K562 (cell line): ENCODE data around the gene PRDX6. TPM values are rescaled to one million over a fixed set of nuclear protein-coding genes. Genes with fewer than 3 reads are reported as not detected.

ENCODE experiments used
- ARNT ChIP-seq, 2 experiments: fragments of 450-650 bp; IDR thresholded peaks; 2 replicates each; pipeline ENCODE4 v1.6.1; 2016; ENCODE audit warnings: mild to moderate bottlenecking in 1 of 2
- BRD4 ChIP-seq: fragments of 200-600 bp; sonication (generic); IDR thresholded peaks from 2 replicates; pipeline ENCODE4 v1.6.1; 2017; ENCODE audit warnings: inconsistent platforms
- CCNT2 ChIP-seq: IDR thresholded peaks from 2 replicates; pipeline ENCODE4 v1.6.1; 2011; ENCODE audit warnings: borderline replicate concordance, low read depth, mild to moderate bottlenecking, moderate library complexity, mixed read lengths, low read length; ENCODE audit not compliant: insufficient read length; ENCODE audit errors: extremely low read depth
- CREB1 ChIP-seq, 2 experiments: sonication (generic) in 1 of 2; formaldehyde crosslinking in 1 of 2; IDR thresholded peaks; 2 replicates each; pipeline versions ENCODE4 v1.6.1 to v1.8.0; 2012 to 2022; ENCODE audit warnings: inconsistent platforms in 1 of 2, mild to moderate bottlenecking in 1 of 2, missing genetic modification reagents in 1 of 2, moderate library complexity in 1 of 2
- DPF2 ChIP-seq: fragments of 450-650 bp; IDR thresholded peaks from 2 replicates; pipeline ENCODE4 v1.6.1; 2016
- GATA2 ChIP-seq: sonication (generic); formaldehyde crosslinking; IDR thresholded peaks from 2 replicates; pipeline ENCODE4 v1.4.0; 2020; ENCODE audit warnings: mild to moderate bottlenecking, missing genetic modification reagents
- HNRNPL ChIP-seq: fragments of 200-400 bp; formaldehyde crosslinking; IDR thresholded peaks from 2 replicates; pipeline ENCODE4 v1.6.1; 2017; ENCODE audit warnings: low read depth, mild to moderate bottlenecking, low read length
- L3MBTL2 ChIP-seq: fragments of 450-650 bp; IDR thresholded peaks from 2 replicates; pipeline ENCODE4 v1.6.1; 2016; ENCODE audit warnings: mild to moderate bottlenecking, moderate library complexity
- MAFG ChIP-seq: fragments of 450-650 bp; conservative IDR thresholded peaks from 2 replicates; pipeline ENCODE4 v1.6.1; 2016; ENCODE audit warnings: missing genetic modification characterization, missing compliant biosample characterization
- SMARCA4 ChIP-seq: fragments of 450-650 bp; IDR thresholded peaks from 2 replicates; pipeline ENCODE4 v1.6.1; 2016
- ZNF586 ChIP-seq: fragments of 450-650 bp; formaldehyde crosslinking; conservative IDR thresholded peaks from 2 replicates; pipeline ENCODE4 v1.4.0; 2020; ENCODE audit warnings: mild to moderate bottlenecking, moderate library complexity
- polyA plus RNA-seq, 8 experiments: library from polyadenylated mRNA; depleted of rRNA in 4 of 8; stranded (reverse) in 5 of 8; unstranded in 3 of 8; fragments of >200 nt; fragmentation: Nextera tagmentation in 2 of 8; fragmentation: Illumina TruSeq in 1 of 8; extraction: Ambion mirVana in 2 of 8; extraction: Trizol in 1 of 8; gene quantifications; 2 replicates each; pipeline versions ENCODE4 v1.2.1 to v1.2.3, GENCODE V29; 2011 to 2014; ENCODE audit warnings: inconsistent platforms in 1 of 8, missing spikeins in 1 of 8
- total RNA-seq, 7 experiments: library from RNA; depleted of rRNA in 6 of 7; stranded (reverse); fragments of >200 nt in 6 of 7; fragmentation: Illumina TruSeq in 2 of 7; extraction: Trizol in 2 of 7; gene quantifications; 2 replicates each; pipeline versions ENCODE4 v1.2.1 to v1.2.3, GENCODE V29; 2011 to 2021; ENCODE audit warnings: low replicate concordance in 1 of 7
- TF ChIP-seq, protein P1 (sequence below): conservative IDR thresholded peaks from 2 replicates; pipeline ENCODE4 v1.6.1; 2011; ENCODE audit warnings: low read depth, mild to moderate bottlenecking, low read length; ENCODE audit not compliant: control insufficient read depth
- TF ChIP-seq, protein P2 (sequence below): fragments of 450-650 bp; formaldehyde crosslinking; IDR thresholded peaks from 2 replicates; pipeline ENCODE4 v1.4.0; 2022; ENCODE audit warnings: missing genetic modification characterization
- TF ChIP-seq, protein P3 (sequence below): fragments of 450-650 bp; IDR thresholded peaks from 2 replicates; pipeline ENCODE4 v1.6.1; 2016; ENCODE audit warnings: mild to moderate bottlenecking, moderate library complexity

The PRDX6 gene
- total and polyA plus RNA-seq, 9 of the 15 experiments (the other 6 are each of a cell fraction or from before 2014, with no cell fraction given) = 277 to 1,082 (median 610) TPM

DNA sequence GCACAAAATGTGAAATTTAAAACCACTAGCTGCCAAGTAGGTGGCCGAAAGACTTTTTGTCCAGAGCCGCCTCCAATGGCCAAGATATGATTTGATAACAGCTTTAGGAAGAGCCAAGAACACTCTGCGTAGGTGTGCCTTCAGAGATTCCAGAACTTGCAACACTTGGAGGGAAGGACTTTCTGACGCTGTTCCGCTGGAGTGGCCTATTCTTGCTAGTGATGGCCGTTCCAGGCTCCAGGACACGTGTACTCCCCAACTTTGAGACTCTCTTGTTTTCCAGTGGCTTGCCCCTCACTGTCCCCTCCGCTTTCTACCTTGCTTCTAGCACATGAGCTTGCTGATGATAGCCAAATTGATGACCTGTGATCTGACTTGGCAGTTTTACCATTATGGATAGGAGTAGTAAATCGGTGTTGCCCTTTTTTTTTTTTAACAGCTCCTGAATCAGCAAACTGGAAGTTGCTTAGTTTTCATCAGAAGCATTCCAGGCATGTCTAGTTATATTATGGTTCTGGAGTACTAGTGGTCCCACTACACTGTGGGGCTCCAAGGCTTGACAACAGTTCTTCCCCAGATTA lies 1.0 kb downstream of the PRDX6 start (continued):
- TF ChIP-seq CREB1 (IDR thresholded peaks at IDR 0.05) (peak; percentile 33; the same call in 1 of the 2 replicates), CREB1 (CRISPR knock-in tag; IDR thresholded peaks at IDR 0.05) (no peak), DPF2 (peak; percentile 46; the same call in 1 of the 2 replicates), ARNT (IDR thresholded peaks at IDR 0.05) (peak; percentile 27 to 63; a peak in 1 of 4 replicates), MAFG (tag) (peak; percentile 85), BRD4 (no peak), L3MBTL2 (peak; percentile 75), ZNF586 (CRISPR knock-in tag) (no peak), HNRNPL (no peak), SMARCA4 (peak; percentile 30; the same call in 1 of the 2 replicates), GATA2 (CRISPR knock-in tag) (peak; percentile 49; the same call in 1 of the 2 replicates), CCNT2 (peak; percentile 5)
- TF ChIP-seq, protein P1, sequence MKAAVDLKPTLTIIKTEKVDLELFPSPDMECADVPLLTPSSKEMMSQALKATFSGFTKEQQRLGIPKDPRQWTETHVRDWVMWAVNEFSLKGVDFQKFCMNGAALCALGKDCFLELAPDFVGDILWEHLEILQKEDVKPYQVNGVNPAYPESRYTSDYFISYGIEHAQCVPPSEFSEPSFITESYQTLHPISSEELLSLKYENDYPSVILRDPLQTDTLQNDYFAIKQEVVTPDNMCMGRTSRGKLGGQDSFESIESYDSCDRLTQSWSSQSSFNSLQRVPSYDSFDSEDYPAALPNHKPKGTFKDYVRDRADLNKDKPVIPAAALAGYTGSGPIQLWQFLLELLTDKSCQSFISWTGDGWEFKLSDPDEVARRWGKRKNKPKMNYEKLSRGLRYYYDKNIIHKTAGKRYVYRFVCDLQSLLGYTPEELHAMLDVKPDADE = peak; percentile 53; the same call in 1 of the 2 replicates
- TF ChIP-seq, protein P2, sequence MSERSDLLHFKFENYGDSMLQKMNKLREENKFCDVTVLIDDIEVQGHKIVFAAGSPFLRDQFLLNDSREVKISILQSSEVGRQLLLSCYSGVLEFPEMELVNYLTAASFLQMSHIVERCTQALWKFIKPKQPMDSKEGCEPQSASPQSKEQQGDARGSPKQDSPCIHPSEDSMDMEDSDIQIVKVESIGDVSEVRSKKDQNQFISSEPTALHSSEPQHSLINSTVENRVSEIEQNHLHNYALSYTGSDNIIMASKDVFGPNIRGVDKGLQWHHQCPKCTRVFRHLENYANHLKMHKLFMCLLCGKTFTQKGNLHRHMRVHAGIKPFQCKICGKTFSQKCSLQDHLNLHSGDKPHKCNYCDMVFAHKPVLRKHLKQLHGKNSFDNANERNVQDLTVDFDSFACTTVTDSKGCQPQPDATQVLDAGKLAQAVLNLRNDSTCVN (CRISPR knock-in tag) = no peak
- TF ChIP-seq, protein P3, sequence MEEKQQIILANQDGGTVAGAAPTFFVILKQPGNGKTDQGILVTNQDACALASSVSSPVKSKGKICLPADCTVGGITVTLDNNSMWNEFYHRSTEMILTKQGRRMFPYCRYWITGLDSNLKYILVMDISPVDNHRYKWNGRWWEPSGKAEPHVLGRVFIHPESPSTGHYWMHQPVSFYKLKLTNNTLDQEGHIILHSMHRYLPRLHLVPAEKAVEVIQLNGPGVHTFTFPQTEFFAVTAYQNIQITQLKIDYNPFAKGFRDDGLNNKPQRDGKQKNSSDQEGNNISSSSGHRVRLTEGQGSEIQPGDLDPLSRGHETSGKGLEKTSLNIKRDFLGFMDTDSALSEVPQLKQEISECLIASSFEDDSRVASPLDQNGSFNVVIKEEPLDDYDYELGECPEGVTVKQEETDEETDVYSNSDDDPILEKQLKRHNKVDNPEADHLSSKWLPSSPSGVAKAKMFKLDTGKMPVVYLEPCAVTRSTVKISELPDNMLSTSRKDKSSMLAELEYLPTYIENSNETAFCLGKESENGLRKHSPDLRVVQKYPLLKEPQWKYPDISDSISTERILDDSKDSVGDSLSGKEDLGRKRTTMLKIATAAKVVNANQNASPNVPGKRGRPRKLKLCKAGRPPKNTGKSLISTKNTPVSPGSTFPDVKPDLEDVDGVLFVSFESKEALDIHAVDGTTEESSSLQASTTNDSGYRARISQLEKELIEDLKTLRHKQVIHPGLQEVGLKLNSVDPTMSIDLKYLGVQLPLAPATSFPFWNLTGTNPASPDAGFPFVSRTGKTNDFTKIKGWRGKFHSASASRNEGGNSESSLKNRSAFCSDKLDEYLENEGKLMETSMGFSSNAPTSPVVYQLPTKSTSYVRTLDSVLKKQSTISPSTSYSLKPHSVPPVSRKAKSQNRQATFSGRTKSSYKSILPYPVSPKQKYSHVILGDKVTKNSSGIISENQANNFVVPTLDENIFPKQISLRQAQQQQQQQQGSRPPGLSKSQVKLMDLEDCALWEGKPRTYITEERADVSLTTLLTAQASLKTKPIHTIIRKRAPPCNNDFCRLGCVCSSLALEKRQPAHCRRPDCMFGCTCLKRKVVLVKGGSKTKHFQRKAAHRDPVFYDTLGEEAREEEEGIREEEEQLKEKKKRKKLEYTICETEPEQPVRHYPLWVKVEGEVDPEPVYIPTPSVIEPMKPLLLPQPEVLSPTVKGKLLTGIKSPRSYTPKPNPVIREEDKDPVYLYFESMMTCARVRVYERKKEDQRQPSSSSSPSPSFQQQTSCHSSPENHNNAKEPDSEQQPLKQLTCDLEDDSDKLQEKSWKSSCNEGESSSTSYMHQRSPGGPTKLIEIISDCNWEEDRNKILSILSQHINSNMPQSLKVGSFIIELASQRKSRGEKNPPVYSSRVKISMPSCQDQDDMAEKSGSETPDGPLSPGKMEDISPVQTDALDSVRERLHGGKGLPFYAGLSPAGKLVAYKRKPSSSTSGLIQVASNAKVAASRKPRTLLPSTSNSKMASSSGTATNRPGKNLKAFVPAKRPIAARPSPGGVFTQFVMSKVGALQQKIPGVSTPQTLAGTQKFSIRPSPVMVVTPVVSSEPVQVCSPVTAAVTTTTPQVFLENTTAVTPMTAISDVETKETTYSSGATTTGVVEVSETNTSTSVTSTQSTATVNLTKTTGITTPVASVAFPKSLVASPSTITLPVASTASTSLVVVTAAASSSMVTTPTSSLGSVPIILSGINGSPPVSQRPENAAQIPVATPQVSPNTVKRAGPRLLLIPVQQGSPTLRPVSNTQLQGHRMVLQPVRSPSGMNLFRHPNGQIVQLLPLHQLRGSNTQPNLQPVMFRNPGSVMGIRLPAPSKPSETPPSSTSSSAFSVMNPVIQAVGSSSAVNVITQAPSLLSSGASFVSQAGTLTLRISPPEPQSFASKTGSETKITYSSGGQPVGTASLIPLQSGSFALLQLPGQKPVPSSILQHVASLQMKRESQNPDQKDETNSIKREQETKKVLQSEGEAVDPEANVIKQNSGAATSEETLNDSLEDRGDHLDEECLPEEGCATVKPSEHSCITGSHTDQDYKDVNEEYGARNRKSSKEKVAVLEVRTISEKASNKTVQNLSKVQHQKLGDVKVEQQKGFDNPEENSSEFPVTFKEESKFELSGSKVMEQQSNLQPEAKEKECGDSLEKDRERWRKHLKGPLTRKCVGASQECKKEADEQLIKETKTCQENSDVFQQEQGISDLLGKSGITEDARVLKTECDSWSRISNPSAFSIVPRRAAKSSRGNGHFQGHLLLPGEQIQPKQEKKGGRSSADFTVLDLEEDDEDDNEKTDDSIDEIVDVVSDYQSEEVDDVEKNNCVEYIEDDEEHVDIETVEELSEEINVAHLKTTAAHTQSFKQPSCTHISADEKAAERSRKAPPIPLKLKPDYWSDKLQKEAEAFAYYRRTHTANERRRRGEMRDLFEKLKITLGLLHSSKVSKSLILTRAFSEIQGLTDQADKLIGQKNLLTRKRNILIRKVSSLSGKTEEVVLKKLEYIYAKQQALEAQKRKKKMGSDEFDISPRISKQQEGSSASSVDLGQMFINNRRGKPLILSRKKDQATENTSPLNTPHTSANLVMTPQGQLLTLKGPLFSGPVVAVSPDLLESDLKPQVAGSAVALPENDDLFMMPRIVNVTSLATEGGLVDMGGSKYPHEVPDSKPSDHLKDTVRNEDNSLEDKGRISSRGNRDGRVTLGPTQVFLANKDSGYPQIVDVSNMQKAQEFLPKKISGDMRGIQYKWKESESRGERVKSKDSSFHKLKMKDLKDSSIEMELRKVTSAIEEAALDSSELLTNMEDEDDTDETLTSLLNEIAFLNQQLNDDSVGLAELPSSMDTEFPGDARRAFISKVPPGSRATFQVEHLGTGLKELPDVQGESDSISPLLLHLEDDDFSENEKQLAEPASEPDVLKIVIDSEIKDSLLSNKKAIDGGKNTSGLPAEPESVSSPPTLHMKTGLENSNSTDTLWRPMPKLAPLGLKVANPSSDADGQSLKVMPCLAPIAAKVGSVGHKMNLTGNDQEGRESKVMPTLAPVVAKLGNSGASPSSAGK = peak; percentile 58
